HepG2 (cell line): ENCODE results near the gene PMPCB. TPM values are rescaled to one million over a fixed set of nuclear protein-coding genes. Genes with fewer than 3 reads are reported as not detected.

Experiments used
- DRAP1 ChIP-seq: IDR thresholded peaks from 2 replicates; pipeline ENCODE4 v1.6.1; 2016; ENCODE audit warnings: missing genetic modification reagents, missing compliant biosample characterization
- EP300 ChIP-seq, 3 experiments: sonication (generic) in 1 of 3; formaldehyde crosslinking in 1 of 3; IDR thresholded peaks; 2 replicates each; pipeline versions ENCODE4 v1.5.1 to v1.6.1; 2011 to 2020; ENCODE audit warnings: low read depth in 2 of 3, low read length in 2 of 3, borderline replicate concordance in 1 of 3, improper control_type of control experiment in 1 of 3, mild to moderate bottlenecking in 1 of 3, missing genetic modification reagents in 1 of 3, moderate library complexity in 1 of 3
- FOXM1 ChIP-seq: sonication (generic); formaldehyde crosslinking; IDR thresholded peaks from 2 replicates; pipeline ENCODE4 v1.5.0; 2020; ENCODE audit warnings: missing genetic modification reagents
- HNF4A ChIP-seq: sonication (generic); formaldehyde crosslinking; IDR thresholded peaks from 2 replicates; pipeline ENCODE4 v1.4.0; 2020; ENCODE audit warnings: missing genetic modification reagents
- KIAA2018 ChIP-seq: sonication (generic); formaldehyde crosslinking; IDR thresholded peaks from 2 replicates; pipeline ENCODE4 v1.5.0; 2020; ENCODE audit warnings: mild to moderate bottlenecking, missing genetic modification reagents, borderline replicate concordance
- KLF6 ChIP-seq: IDR thresholded peaks from 2 replicates; pipeline ENCODE4 v1.8.0; 2016; ENCODE audit warnings: missing biosample characterization, missing genetic modification reagents
- MXI1 ChIP-seq: IDR thresholded peaks from 3 replicates; pipeline ENCODE4 v1.6.1; 2012; ENCODE audit warnings: low read depth, low read length, inconsistent platforms, borderline replicate concordance
- NR3C1 ChIP-seq: sonication (generic); formaldehyde crosslinking; IDR thresholded peaks from 2 replicates; pipeline ENCODE4 v1.4.0; 2020; ENCODE audit warnings: missing genetic modification reagents
- PBX3 ChIP-seq: sonication (generic); formaldehyde crosslinking; IDR thresholded peaks from 2 replicates; pipeline ENCODE4 v1.8.1; 2023; ENCODE audit warnings: missing genetic modification reagents, inconsistent platforms, borderline replicate concordance
- SALL1 ChIP-seq: sonication (generic); formaldehyde crosslinking; IDR thresholded peaks from 2 replicates; pipeline ENCODE4 v1.8.0; 2022; ENCODE audit warnings: mild to moderate bottlenecking, missing genetic modification reagents
- STAT5B ChIP-seq: sonication (generic); formaldehyde crosslinking; IDR thresholded peaks from 2 replicates; pipeline ENCODE4 v1.4.0; 2020; ENCODE audit warnings: missing genetic modification reagents
- XBP1 ChIP-seq: sonication (generic); formaldehyde crosslinking; IDR thresholded peaks from 2 replicates; pipeline ENCODE4 v1.5.0; 2020; ENCODE audit warnings: missing genetic modification reagents
- ZBTB46 ChIP-seq: sonication (generic); formaldehyde crosslinking; IDR thresholded peaks from 2 replicates; pipeline ENCODE4 v1.4.0; 2020; ENCODE audit warnings: mild to moderate bottlenecking, missing genetic modification reagents, borderline replicate concordance
- ZNF496 ChIP-seq: sonication (generic); formaldehyde crosslinking; IDR thresholded peaks from 2 replicates; pipeline ENCODE4 v1.8.1; 2023; ENCODE audit warnings: mild to moderate bottlenecking, moderate library complexity, missing genetic modification reagents; ENCODE audit not compliant: insufficient replicate concordance
- ZNF691 ChIP-seq: sonication (generic); formaldehyde crosslinking; IDR thresholded peaks from 2 replicates; pipeline ENCODE4 v1.4.0; 2020; ENCODE audit warnings: missing genetic modification reagents, low read depth, mild to moderate bottlenecking, borderline replicate concordance
- polyA plus RNA-seq, 8 experiments: library from polyadenylated mRNA; depleted of rRNA in 3 of 8; stranded (reverse) in 7 of 8; unstranded in 1 of 8; fragments of >200 nt; fragmentation: Illumina TruSeq in 4 of 8; extraction: Trizol in 4 of 8; gene quantifications; 2 replicates each; pipeline versions ENCODE4 v1.2.1 to v1.2.3, GENCODE V29; 2011 to 2016; ENCODE audit warnings: low read depth in 4 of 8, missing spikeins in 1 of 8, mixed read lengths in 1 of 8; ENCODE audit not compliant: insufficient read depth in 1 of 8
- total RNA-seq, 5 experiments: library from RNA; depleted of rRNA; stranded (reverse); fragments of >200 nt; fragmentation: Illumina TruSeq; extraction: Trizol; gene quantifications; 2 replicates each; pipeline ENCODE4 v1.2.3, GENCODE V29; 2016; ENCODE audit warnings: low read depth in 1 of 5

The PMPCB gene
- total and polyA plus RNA-seq, 2 of the 13 experiments (the other 11 are each of a cell fraction or from before 2014, with no cell fraction given) = 80.8 to 124 TPM

- TF ChIP-seq KIAA2018 (no peak), SALL1 (CRISPR knock-in tag) (peak; percentile 89), NR3C1 (CRISPR knock-in tag) (no peak), KLF6 (peak; percentile 65; the same call in 1 of the 2 replicates), HNF4A (peak; percentile 39; the same call in 1 of the 2 replicates), DRAP1 (CRISPR knock-in tag) (peak; percentile 79), ZNF691 (CRISPR knock-in tag) (peak; percentile 75), MXI1 (peak; percentile 91; the same call in 2 of the 3 replicates), EP300 (IDR thresholded peaks at IDR 0.05; ENCODE audit: low read depth in 2 of 2, low read length in 2 of 2) (peak in 1 of 2 experiments; percentile 51; a peak in 1 of 4 replicates), EP300 (CRISPR knock-in tag; IDR thresholded peaks at IDR 0.05; ENCODE audit: borderline replicate concordance) (no peak; the same call in 1 of the 2 replicates), FOXM1 (CRISPR knock-in tag) (no peak), XBP1 (CRISPR knock-in tag) (0 out of 2 replicates have a peak, but pooled peaks have one; percentile 49), ZBTB46 (CRISPR knock-in tag) (no peak), ZNF496 (CRISPR knock-in tag) (no peak), PBX3 (CRISPR knock-in tag) (0 out of 2 replicates have a peak, but pooled peaks have one; percentile 54), STAT5B (CRISPR knock-in tag) (no peak)
Measured at GRCh38 chr7:103344453-103345149, 47.4 kb downstream of the PMPCB start, which contains the start of gene DNAJC2 (continued).
